Raji (cell line): ENCODE data around the gene ACAD9.
A peak's percentile ranks its signal among the peaks of the same experiment; 100 is the strongest.

Source experiments
- POLR2A ChIP-seq: IDR thresholded peaks from 2 replicates; pipeline ENCODE4 v1.6.1; 2011; ENCODE audit warnings: low read depth, low read length, control low read depth; ENCODE audit not compliant: insufficient read depth

The ACAD9 gene

DNA sequence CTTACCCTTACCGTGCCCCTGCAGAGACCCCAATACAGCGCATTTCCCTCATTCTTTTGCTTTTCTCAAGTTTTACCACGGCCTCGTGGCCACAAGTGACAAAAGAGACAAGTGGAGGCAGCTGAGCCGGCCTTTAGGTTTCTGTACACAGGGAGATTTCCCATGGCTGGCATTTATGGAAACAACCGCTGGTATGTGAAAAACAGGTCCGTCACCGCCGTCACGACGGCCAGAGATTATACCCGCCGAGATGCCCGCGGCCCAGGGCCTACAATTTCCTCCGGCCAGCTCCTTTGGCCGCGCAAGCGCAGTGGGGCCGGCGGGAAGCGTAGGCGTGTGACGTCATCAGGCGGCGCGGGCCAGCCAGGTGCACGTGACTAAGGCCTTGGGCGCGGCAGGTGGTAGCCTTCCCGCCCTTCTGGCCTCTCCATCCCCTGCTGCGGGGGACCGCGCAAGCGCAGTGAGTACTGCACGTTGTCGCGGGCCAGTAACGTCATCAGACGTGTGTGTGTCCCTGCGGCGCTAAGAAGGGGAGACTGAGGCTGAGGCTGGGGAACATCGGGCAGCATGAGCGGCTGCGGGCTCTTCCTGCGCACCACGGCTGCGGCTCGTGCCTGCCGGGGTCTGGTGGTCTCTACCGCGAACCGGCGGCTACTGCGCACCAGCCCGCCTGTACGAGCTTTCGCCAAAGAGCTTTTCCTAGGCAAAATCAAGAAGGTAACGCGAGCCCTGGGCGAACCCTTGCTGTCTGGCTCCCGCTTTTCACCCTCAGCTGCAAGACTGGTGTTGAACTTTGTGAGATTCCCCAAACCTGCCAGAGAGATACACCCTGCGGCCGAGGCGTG, at the start of gene ACAD9:
TSS of gene ACAD9 (plus strand) at position 496 of the 845 bp plus-strand sequence. CDS start at position 568, 72 bp downstream.
- peak; percentile 96 for TF ChIP-seq POLR2A

DNA sequence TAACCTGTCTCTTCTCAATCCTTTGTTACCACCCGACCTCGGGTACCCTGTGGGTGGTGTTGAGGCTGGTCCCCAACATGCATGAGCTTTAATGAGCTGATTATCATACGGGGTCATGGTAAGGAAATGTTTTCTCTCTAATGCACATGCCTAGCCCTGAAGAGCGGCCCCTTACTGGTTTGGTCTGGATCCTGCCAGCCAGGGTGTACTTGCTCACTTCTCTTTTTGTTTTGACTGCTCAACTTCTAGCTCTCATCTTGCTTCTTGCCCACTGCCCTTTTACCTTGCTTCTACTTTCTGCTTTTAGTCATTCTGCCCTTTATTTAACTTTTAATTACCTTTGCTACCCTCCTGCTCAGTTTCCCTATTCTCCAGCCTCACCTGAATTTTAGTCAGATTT, 44.3 kb upstream of the ACAD9 start:
- no peak for TF ChIP-seq POLR2A

DNA sequence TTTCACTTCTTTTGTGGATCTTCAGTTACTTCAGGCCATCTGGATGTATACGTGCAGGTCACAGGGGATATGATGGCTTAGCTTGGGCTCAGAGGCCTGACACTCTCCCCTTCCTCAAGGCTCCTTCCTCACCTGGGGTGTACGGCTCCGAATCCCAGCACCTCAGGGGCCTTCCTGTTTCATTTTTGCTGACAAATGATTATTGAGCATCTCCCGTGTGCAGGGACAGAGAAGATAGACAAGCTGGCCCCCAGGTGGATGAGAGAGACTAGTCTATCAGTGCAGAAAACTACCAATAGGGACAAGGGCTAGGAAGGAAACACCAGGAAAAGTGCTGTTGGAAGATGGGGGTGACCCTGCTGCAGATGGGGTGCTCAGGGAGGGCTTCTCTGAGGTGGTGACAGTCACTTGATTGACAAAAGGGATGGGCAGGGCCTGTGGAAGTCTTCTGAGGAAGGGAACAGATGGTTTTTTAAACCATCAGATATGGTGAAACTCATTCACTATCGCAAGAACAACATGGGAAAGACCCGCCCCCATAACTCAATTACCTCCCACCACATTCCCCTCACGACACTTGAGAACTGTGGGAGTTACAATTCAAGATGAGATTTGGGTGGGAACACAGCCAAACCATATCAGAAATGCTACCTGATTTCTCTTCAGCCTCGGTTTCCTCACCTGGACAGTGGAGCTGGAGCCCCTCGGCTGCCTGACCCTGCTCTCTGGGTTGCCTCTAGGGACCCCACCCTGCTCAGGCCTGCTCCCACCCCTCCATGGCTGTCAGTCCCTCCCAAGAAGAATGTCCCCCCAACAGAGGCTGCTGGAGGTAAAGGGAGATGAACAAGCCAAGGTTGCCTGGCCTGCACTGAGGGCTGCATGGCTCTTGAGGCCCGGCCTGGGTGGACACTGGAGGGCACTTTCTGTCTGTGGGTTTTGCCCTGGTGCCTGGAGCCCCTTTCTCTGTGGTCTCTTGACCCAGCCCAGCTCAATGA, 37.2 kb upstream of the ACAD9 start:
- TF ChIP-seq POLR2A, result no peak

DNA sequence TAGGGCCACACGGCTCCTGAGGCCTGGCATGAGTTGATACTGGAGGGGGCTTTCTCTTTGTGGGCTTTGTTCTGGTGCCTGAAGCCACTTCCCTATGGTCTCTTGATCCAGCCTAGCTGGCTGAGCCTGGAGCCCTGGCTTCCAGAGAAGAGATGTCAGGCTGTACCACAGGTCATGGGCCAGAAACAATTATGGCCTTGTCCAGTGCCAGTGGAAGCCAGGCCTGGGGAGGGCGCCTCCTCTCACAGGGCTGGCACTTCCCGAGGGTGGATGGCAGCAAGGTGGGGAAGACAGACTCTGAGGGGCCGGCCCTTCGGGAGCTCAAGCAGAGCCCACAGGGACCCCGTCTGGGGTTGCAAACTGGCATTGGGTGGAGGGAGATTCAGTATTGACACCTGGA, 34.9 kb upstream of the ACAD9 start:
- TF ChIP-seq POLR2A, result no peak

DNA sequence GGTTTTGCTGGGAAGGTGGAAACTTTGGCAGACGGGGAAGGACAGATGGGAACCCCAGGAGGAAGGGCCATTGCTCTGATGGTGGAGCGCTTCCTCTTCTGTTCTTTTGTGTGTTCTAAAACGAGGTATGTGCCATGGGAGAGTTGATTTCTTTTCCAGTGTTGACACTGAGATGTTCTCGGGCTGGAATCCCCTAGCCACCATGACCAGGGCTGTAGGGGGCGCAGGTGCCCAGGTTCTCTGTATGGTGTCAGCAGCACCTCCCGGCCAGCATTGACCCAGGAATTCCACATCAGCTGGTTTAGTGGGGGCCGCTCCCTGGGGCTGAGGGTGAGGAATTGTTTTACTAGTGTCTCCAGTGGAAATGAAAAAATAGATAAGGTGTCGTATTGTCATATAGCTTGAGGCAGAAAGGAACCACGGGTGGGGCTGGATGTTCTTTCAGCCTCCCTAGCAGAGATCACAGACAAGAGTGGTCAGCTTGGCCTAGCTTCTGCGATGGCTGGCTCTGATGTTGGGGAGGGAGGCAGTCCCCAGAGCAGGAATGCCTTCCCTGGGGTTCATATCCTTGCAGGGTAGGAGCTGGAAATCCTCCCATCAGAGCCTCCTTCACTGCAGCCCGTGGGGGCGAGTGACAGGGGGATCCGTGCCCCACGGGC, 34.2 kb upstream of the ACAD9 start:
- TF ChIP-seq POLR2A, result no peak

DNA sequence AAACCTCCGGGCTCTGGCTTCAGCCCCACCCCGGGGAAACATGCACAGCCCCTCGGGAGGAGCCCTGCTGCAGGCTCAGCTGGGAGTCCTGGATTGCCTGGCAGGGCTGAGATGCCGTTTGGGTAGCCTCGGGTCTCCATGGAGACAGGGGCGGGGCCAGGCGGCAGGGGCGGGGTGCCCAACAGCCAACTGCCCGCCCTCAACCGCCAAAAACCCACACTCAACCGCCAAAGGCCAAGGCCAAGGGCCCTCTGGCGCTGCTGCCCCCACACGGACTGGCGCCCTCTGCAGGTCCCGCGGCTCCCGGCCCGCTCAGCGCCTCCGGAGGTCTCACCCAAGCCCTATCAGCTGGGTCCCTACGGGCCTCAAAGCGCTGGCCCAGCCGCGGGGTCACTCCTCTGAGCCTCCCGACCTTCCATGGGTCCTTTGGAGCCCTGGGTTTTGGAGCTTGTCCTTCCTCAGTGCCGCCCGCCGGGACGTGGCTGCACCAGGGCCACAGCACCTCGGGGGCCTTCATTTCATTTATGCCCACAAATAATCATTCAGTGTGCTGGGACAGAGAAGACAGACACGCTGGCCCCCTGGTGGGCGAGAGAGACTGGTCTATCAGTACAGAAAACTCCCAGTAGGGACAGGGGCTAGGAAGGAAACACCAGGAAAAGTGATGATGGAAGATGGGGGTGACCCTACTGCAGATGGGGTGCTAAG, 33.5 kb upstream of the ACAD9 start:
- peak; percentile 38; the same call in 1 of the 2 replicates for TF ChIP-seq POLR2A

DNA sequence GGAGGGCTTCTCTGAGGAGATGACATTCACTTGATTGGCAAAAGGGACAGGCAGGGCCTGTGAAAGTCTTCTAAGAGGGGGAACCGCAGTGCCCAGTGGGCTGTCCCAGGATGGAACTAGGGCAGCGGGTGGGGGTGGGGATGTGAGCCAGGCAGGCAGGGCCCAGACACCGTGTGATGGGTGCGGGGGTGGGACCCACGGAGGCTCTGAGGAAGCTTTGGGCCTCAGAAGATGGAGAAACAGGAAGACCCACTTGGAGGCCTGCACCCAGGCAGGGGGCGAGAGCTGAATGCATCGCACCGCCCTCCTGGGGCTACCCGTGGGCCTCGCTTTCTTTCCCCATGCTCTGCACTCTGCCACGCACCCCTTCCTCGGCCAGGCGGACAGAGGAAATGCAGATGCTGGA, 32.9 kb upstream of the ACAD9 start:
- TF ChIP-seq POLR2A, result no peak

DNA sequence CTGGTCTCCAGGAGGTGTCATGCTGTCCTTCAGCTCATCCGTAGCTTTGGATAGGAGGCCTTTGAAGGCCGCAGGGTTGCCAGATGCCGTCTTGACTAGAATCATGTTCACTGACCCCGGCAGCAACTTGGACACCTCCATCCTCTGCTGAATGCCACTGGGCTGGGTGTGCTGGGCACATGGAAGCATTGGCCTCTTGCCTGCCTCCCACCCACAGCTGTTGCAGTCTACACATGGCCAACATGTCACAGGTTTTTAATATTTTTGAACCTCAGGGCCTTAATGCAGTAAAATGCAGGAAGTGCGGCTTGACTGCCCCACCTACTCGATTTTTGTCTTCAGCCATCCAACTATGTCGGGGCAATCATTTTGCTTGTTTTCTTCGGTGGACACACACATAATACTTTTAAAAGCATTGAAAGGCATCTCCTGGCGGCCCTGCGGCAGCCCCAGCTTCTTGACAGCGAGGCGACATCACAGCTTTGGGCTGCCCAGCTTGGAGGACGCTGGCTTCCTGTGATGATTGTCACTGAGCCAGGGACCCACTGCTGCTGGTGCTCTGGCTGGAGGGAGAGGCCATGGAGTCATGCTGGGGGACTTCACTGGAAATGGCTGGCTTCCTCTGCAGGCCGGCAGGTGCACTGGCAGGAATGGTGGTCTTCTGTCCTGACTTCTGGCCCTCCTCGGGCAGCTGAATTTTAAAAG, 31.6 kb upstream of the ACAD9 start:
- TF ChIP-seq POLR2A, result no peak

DNA sequence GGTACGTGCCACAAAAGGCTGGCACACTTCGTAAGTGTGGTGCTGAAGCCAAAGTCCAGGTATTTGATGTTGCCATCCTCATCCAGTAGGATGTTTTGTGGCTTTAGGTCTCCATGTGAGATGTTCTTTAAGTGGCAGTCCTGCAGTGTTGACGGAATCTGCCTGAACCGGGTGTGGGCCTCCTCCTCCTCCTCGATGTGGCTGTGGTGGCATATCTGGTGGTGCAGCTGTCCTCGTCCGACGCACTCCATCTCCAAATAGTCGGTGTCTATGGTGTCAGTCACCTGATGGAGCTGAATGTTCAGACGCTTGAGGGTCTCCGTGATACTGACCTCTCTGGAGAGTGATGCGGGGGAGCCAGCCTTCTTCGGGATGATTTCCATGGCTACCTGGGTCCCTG, 30.5 kb upstream of the ACAD9 start:
- no peak for TF ChIP-seq POLR2A

DNA sequence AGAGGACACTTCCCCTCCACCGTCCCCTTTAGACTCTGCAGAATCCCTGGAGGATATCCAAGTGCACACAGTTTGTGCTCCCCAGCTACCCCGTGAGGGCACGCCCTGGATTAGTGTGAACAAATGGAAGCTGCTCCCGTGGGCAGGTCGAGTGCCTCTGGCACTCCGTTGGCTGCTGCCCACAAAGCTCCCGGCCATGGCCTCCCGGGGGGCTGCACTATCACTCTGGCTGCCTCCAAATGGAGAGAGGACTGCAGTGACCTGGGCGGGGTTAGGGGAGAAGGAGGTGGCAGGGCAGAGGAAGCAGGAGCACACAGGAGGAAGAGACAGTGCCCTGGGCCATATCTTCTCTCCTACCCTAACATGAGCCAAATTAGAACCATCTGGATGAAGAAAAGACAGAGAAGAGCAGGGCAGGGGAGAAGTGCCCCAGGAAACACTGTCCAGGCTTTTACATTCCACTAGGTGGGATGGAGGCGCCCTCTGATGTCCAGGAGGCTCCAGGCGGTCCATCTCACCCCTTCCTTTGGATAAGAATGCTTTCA, 29.4 kb upstream of the ACAD9 start:
- TF ChIP-seq POLR2A, result no peak

DNA sequence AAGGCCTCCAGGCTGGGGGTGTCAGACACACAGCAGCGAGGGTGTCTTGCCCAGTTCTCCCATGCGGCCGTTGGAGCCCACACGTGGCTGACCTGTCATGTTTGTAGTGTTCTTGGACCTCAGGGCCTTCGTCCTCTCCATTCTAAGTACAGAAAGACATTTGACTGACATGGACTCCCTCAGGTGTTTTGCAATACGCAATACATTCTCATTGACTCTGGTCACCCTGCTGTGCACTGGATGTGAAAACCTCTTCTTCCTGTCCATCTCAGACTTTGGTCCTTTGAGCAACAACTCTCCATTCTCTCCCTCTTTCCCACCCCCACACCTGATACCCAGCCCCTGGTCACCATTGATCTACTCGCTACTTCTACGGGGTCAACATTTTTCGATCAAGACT, 28.9 kb upstream of the ACAD9 start:
- TF ChIP-seq POLR2A, result no peak

DNA sequence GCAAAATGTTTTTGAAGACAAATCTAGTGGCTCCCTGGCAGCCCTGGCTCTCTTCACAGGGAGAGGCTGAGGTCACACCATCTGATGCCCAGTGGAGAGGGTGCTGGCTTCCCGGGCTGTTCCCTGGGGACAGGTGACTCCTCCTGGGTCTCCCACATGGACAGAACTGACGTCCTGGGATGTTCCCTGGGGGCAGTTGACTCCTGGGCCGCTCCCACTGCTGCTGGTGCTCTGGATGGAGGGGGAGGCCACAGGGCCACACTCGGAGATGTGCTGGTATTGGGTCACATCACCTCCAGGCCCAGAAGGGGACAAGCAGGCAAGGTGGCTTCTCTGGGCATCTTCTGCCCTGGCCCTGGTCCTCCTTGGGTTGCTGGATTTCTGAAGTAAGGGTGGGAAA, 27.8 kb upstream of the ACAD9 start:
- no peak for TF ChIP-seq POLR2A

DNA sequence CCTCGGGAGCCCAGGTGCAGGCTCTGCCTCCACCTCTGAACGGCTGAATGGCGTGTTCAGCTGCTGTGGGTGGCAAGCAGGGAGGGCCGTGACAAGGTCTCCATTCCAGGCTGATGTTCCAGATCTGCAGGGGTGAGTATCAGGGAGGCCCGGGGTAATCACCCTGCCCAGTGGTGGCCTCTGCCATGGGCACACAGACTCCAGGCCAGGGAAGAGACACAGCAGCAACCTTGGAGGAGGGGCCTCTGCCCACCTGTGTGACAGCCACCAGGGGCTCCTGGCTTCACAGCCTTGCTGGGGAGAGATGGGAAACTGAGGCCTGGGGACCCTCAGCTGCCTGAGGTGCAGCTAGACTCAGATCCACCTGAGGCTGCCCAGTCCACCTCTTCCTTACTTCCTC, 25.6 kb upstream of the ACAD9 start:
- no peak for TF ChIP-seq POLR2A

DNA sequence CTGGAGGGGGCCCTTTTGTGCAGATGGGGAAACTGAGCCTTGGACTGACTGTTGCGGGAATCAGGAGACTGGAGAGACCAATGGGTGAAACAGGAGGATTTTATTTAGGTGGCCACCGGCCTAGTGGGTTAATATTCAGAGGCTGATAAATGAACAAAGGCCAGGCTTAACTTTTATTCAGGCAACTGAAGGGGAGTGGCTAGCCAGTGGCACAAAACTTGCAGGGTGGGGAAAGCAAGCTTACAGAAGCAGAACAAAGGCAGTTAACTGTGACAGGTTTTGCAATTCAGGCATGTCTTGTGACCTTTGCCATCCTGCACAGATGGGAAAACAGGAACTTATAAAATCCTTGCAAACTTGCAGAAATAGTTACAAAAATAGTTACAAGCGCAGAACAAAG, 24.9 kb upstream of the ACAD9 start:
- TF ChIP-seq POLR2A, result no peak

DNA sequence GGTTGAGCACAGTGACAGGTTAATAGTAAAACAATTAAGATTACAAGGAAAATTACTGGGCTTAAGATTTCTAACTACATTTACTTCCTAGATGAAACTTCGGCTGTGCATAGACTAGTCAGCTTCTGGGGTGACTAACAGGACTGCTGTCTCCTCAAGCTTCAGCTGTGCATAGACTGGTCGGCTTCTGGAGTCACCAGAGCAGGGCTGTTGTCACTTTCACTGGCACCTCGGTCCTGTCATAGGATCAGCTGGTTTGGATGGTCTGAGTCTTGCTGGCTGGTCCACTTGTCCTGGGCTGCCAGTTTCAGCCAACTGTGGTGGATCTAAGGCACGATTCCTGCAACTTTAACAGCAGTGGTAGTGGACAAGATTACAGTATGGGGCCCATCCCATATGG, 23.9 kb upstream of the ACAD9 start:
- no peak for TF ChIP-seq POLR2A
